ENCODE data around the gene TTC34.
"Not testable (repeated sequence)": the region's sequence is repeated elsewhere in the genome, so short reads cannot be mapped to it uniquely, and the experiment has no call there.

DNA sequence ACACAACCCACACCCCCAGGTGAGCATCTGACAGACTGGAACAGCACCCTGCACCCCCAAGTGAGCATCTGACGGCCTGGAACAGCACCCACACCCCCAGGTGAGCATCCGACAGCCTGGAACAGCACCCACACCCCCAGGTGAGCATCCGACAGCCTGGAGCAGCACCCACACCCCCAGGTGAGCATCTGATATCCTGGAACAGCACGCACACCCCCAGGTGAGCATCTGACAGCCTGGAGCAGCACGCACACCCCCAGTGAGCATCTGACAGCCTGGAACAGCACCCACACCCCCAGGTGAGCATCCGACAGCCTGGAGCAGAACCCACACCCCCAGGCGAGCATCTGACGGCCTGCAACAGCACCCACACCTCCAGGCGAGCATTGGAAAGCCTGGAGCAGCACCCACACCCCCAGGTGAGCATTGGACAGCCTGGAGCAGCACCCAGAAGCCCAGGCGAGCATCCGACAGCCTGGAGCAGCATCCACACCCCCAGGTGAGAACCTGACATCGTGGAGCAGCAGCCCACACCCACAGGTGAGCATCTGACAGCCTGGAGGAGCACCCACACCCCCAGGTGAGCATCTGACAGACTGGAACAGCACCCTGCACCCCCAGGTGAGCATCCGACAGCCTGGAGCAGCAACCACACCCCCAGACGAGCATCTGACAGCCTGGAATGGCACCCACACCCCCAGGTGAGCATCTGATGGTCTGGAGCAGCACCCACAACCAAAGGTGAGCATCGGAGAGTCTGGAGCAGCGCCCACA, 149.2 kb downstream of the TTC34 start:
- TF ChIP-seq, protein P1, sequence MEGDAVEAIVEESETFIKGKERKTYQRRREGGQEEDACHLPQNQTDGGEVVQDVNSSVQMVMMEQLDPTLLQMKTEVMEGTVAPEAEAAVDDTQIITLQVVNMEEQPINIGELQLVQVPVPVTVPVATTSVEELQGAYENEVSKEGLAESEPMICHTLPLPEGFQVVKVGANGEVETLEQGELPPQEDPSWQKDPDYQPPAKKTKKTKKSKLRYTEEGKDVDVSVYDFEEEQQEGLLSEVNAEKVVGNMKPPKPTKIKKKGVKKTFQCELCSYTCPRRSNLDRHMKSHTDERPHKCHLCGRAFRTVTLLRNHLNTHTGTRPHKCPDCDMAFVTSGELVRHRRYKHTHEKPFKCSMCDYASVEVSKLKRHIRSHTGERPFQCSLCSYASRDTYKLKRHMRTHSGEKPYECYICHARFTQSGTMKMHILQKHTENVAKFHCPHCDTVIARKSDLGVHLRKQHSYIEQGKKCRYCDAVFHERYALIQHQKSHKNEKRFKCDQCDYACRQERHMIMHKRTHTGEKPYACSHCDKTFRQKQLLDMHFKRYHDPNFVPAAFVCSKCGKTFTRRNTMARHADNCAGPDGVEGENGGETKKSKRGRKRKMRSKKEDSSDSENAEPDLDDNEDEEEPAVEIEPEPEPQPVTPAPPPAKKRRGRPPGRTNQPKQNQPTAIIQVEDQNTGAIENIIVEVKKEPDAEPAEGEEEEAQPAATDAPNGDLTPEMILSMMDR (IDR thresholded peaks at IDR 0.05 in 2 of 3, conservative IDR thresholded peaks at IDR 0.05 in 1 of 3; ENCODE audit: insufficient read depth in 2 of 3, low read depth in 1 of 3, low read length in 3 of 3): not testable (repeated sequence)
- TF ChIP-seq SP1 (CRISPR knock-in tag; IDR thresholded peaks at IDR 0.05); POLR2A (conservative IDR thresholded peaks at IDR 0.05); ZNF24 (IDR thresholded peaks at IDR 0.05); MAFK (IDR thresholded peaks at IDR 0.05; ENCODE audit: low read length); TGIF2 (CRISPR knock-in tag; IDR thresholded peaks at IDR 0.05); ZFX (CRISPR knock-in tag; IDR thresholded peaks at IDR 0.05): not testable (repeated sequence)
- TF ChIP-seq, protein P2, sequence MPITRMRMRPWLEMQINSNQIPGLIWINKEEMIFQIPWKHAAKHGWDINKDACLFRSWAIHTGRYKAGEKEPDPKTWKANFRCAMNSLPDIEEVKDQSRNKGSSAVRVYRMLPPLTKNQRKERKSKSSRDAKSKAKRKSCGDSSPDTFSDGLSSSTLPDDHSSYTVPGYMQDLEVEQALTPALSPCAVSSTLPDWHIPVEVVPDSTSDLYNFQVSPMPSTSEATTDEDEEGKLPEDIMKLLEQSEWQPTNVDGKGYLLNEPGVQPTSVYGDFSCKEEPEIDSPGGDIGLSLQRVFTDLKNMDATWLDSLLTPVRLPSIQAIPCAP (CRISPR knock-in tag; IDR thresholded peaks at IDR 0.05; ENCODE audit: borderline replicate concordance): not testable (repeated sequence)
- TF ChIP-seq, protein P3, sequence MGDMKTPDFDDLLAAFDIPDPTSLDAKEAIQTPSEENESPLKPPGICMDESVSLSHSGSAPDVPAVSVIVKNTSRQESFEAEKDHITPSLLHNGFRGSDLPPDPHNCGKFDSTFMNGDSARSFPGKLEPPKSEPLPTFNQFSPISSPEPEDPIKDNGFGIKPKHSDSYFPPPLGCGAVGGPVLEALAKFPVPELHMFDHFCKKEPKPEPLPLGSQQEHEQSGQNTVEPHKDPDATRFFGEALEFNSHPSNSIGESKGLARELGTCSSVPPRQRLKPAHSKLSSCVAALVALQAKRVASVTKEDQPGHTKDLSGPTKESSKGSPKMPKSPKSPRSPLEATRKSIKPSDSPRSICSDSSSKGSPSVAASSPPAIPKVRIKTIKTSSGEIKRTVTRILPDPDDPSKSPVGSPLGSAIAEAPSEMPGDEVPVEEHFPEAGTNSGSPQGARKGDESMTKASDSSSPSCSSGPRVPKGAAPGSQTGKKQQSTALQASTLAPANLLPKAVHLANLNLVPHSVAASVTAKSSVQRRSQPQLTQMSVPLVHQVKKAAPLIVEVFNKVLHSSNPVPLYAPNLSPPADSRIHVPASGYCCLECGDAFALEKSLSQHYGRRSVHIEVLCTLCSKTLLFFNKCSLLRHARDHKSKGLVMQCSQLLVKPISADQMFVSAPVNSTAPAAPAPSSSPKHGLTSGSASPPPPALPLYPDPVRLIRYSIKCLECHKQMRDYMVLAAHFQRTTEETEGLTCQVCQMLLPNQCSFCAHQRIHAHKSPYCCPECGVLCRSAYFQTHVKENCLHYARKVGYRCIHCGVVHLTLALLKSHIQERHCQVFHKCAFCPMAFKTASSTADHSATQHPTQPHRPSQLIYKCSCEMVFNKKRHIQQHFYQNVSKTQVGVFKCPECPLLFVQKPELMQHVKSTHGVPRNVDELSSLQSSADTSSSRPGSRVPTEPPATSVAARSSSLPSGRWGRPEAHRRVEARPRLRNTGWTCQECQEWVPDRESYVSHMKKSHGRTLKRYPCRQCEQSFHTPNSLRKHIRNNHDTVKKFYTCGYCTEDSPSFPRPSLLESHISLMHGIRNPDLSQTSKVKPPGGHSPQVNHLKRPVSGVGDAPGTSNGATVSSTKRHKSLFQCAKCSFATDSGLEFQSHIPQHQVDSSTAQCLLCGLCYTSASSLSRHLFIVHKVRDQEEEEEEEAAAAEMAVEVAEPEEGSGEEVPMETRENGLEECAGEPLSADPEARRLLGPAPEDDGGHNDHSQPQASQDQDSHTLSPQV (IDR thresholded peaks at IDR 0.05): not testable (repeated sequence)
- TF ChIP-seq, protein P4, sequence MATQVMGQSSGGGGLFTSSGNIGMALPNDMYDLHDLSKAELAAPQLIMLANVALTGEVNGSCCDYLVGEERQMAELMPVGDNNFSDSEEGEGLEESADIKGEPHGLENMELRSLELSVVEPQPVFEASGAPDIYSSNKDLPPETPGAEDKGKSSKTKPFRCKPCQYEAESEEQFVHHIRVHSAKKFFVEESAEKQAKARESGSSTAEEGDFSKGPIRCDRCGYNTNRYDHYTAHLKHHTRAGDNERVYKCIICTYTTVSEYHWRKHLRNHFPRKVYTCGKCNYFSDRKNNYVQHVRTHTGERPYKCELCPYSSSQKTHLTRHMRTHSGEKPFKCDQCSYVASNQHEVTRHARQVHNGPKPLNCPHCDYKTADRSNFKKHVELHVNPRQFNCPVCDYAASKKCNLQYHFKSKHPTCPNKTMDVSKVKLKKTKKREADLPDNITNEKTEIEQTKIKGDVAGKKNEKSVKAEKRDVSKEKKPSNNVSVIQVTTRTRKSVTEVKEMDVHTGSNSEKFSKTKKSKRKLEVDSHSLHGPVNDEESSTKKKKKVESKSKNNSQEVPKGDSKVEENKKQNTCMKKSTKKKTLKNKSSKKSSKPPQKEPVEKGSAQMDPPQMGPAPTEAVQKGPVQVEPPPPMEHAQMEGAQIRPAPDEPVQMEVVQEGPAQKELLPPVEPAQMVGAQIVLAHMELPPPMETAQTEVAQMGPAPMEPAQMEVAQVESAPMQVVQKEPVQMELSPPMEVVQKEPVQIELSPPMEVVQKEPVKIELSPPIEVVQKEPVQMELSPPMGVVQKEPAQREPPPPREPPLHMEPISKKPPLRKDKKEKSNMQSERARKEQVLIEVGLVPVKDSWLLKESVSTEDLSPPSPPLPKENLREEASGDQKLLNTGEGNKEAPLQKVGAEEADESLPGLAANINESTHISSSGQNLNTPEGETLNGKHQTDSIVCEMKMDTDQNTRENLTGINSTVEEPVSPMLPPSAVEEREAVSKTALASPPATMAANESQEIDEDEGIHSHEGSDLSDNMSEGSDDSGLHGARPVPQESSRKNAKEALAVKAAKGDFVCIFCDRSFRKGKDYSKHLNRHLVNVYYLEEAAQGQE (IDR thresholded peaks at IDR 0.05; ENCODE audit: borderline replicate concordance): not testable (repeated sequence)
- TF ChIP-seq, protein P4 (CRISPR knock-in tag; IDR thresholded peaks at IDR 0.05; ENCODE audit: low read depth): not testable (repeated sequence)
- TF ChIP-seq, protein P5, sequence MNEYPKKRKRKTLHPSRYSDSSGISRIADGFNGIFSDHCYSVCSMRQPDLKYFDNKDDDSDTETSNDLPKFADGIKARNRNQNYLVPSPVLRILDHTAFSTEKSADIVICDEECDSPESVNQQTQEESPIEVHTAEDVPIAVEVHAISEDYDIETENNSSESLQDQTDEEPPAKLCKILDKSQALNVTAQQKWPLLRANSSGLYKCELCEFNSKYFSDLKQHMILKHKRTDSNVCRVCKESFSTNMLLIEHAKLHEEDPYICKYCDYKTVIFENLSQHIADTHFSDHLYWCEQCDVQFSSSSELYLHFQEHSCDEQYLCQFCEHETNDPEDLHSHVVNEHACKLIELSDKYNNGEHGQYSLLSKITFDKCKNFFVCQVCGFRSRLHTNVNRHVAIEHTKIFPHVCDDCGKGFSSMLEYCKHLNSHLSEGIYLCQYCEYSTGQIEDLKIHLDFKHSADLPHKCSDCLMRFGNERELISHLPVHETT (CRISPR knock-in tag; conservative IDR thresholded peaks at IDR 0.05 in 1 of 2, IDR thresholded peaks at IDR 0.05 in 1 of 2): not testable (repeated sequence)
